K562 (cell line): ENCODE results near the gene TRIM26. TPM values are rescaled to one million over a fixed set of nuclear protein-coding genes. Genes with fewer than 3 reads are reported as not detected.

Experiments
- ATAC-seq: fragments of 200-7000 bp; cut with Tn5 transposase; 3 replicates; pipeline ENCODE4 v1.9.1; 2020; ENCODE audit warnings: moderate library complexity
- BruUV-seq: library from RNA; stranded (reverse); fragments of 400-500 nt; replicated peaks from 2 replicates; lab custom pipeline; 2021; lab: Mats Ljungman, UMichigan
- CTCF ChIA-PET: fragments of 300-600 bp; formaldehyde crosslinking; extraction: SDS; loops from one replicate; lab custom pipeline; 2021; ENCODE audit warnings: low intra/inter-chr PET ratio; lab: Yijun Ruan, JAX
- POLR2A ChIA-PET: fragments of 300-600, 350-650 bp; sonication (Branson Sonifier 250); formaldehyde crosslinking; extraction: SDS; loops from one replicate; lab custom pipeline; 2021; ENCODE audit warnings: antibody characterized with exemption, inconsistent platforms; lab: Yijun Ruan, JAX
- DNase-seq, 4 experiments: peaks; one replicate each; pipeline versions ENCODE4 v3.0.0 to v3.0.0-alpha.2; 2011 to 2018; ENCODE audit warnings: low spot score in 3 of 4, mixed read lengths in 3 of 4; ENCODE audit errors: extremely low read depth in 1 of 4
- FAIRE-seq: peaks from 2 replicates; lab custom pipeline; 2011; peaks lifted over from hg19 to GRCh38; lab: Jason Lieb, UNC
- H2AFZ ChIP-seq: 2 replicates; pipeline ENCODE4 v1.6.0; 2011; ENCODE audit warnings: low read depth, low read length, control low read depth, inconsistent platforms
- H3K27ac ChIP-seq: fragments of 200-600 bp; 3 replicates; pipeline ENCODE4 v1.8.0; 2011; ENCODE audit warnings: low read depth, mild to moderate bottlenecking, control low read depth, inconsistent platforms, low read length, moderate library complexity, mixed read lengths; ENCODE audit errors: extremely low read depth
- H3K27me3 ChIP-seq, 2 experiments: fragments of 300-600 bp in 1 of 2; 2 replicates in 1 of 2; 3 replicates in 1 of 2; pipeline versions ENCODE4 v1.6.0 to v1.8.0; 2011; ENCODE audit warnings: inconsistent platforms in 2 of 2, low read length in 2 of 2, mild to moderate bottlenecking in 1 of 2, mixed read lengths in 1 of 2, moderate library complexity in 1 of 2; ENCODE audit not compliant: control insufficient read depth in 2 of 2, insufficient read depth in 2 of 2
- H3K36me3 ChIP-seq: fragments of 300-600 bp; 3 replicates; pipeline ENCODE4 v1.8.0; 2011; ENCODE audit warnings: mild to moderate bottlenecking, low read length, inconsistent platforms; ENCODE audit not compliant: control insufficient read depth, insufficient read depth
- H3K4me1 ChIP-seq, 2 experiments: fragments of 200-600 bp in 1 of 2; replicated peaks in 1 of 2; 2 replicates in 1 of 2; 3 replicates in 1 of 2; pipeline versions ENCODE4 v1.5.1 to v1.8.0; 2011; ENCODE audit warnings: inconsistent platforms in 2 of 2, low read length in 2 of 2, mild to moderate bottlenecking in 1 of 2, mixed read lengths in 1 of 2, moderate library complexity in 1 of 2; ENCODE audit not compliant: control insufficient read depth in 2 of 2, insufficient read depth in 2 of 2
- H3K4me2 ChIP-seq: 2 replicates; pipeline ENCODE4 v1.6.1; 2011; ENCODE audit warnings: low read length, control low read depth, inconsistent platforms, mixed read lengths; ENCODE audit not compliant: insufficient read depth
- H3K4me3 ChIP-seq: fragments of 200-600 bp; sonication (generic), shearing (Covaris generic); 2 replicates; pipeline ENCODE4 v1.5.1; 2016; ENCODE audit warnings: control low read depth, inconsistent platforms
- H3K79me2 ChIP-seq: fragments of 200-600 bp; 3 replicates; pipeline ENCODE4 v1.8.0; 2011; ENCODE audit warnings: low read length, inconsistent platforms; ENCODE audit not compliant: control insufficient read depth, insufficient read depth
- H3K9ac ChIP-seq, 2 experiments: 2 replicates each; pipeline versions ENCODE4 v1.6.0 to v1.6.1; 2011; ENCODE audit warnings: low read depth in 2 of 2, low read length in 2 of 2, control low read depth in 1 of 2, inconsistent platforms in 1 of 2, mild to moderate bottlenecking in 1 of 2, mixed read lengths in 1 of 2; ENCODE audit not compliant: insufficient read depth in 1 of 2
- H3K9me1 ChIP-seq: one replicate; pipeline ENCODE4 v1.6.0; 2011; ENCODE audit warnings: inconsistent platforms, mild to moderate bottlenecking, low read length, moderate library complexity; ENCODE audit not compliant: control insufficient read depth, insufficient read depth
- H3K9me3 ChIP-seq: replicated peaks from 2 replicates; pipeline ENCODE4 v1.5.1; 2011; ENCODE audit warnings: low read depth, low read length, inconsistent platforms; ENCODE audit not compliant: control insufficient read depth, insufficient read depth
- H4K20me1 ChIP-seq: replicated peaks from 2 replicates; pipeline ENCODE4 v1.6.1; 2011; ENCODE audit warnings: low read length, inconsistent platforms, mixed read lengths; ENCODE audit not compliant: control insufficient read depth, insufficient read depth
- ATF2 ChIP-seq: sonication (generic); formaldehyde crosslinking; IDR thresholded peaks from 2 replicates; pipeline ENCODE4 v1.8.1; 2022; ENCODE audit warnings: missing genetic modification reagents
- ATF7 ChIP-seq: fragments of 450-650 bp; IDR thresholded peaks from 2 replicates; pipeline ENCODE4 v1.7.1; 2014; ENCODE audit warnings: mild to moderate bottlenecking, moderate library complexity
- CREB1 ChIP-seq, 2 experiments: sonication (generic) in 1 of 2; formaldehyde crosslinking in 1 of 2; IDR thresholded peaks; 2 replicates each; pipeline versions ENCODE4 v1.6.1 to v1.8.0; 2012 to 2022; ENCODE audit warnings: inconsistent platforms in 1 of 2, mild to moderate bottlenecking in 1 of 2, missing genetic modification reagents in 1 of 2, moderate library complexity in 1 of 2
- CREM ChIP-seq: IDR thresholded peaks from 2 replicates; pipeline ENCODE4 v1.6.1; 2014; ENCODE audit warnings: antibody characterized with exemption, low read depth
- HDAC8 ChIP-seq: fragments of 450-650 bp; IDR thresholded peaks from 2 replicates; pipeline ENCODE4 v1.6.1; 2016; ENCODE audit warnings: mild to moderate bottlenecking, missing genetic modification characterization, moderate library complexity, missing compliant biosample characterization
- POLR2AphosphoS5 ChIP-seq: IDR thresholded peaks from 2 replicates; pipeline ENCODE4 v1.6.1; 2011; ENCODE audit warnings: mild to moderate bottlenecking, low read depth, low read length, moderate library complexity; ENCODE audit not compliant: control insufficient read depth, insufficient read depth
- SRSF7 ChIP-seq: fragments of 200-400 bp; formaldehyde crosslinking; optimal IDR thresholded peaks from 2 replicates; pipeline ENCODE3; 2017; ENCODE audit warnings: mild to moderate bottlenecking, low read depth, low read length
- ZNF217 ChIP-seq: sonication (generic); formaldehyde crosslinking; IDR thresholded peaks from 2 replicates; pipeline ENCODE4 v1.8.0; 2022; ENCODE audit warnings: mild to moderate bottlenecking, missing genetic modification reagents
- ZNF77 ChIP-seq: fragments of 250-450 bp; sonication (Bioruptor Pico); IDR thresholded peaks from 2 replicates; pipeline ENCODE4 v1.5.0; 2020
- ZNF830 ChIP-seq: fragments of 250-450 bp; sonication (Bioruptor Pico); IDR thresholded peaks from 2 replicates; pipeline ENCODE4 v1.5.0; 2021; ENCODE audit warnings: mild to moderate bottlenecking
- WGBS: fragments of 100-300 bp; shearing (Covaris generic); methylation state at CpG from one replicate; pipeline ENCODE4 v1.1.6; 2016; ENCODE audit warnings: low coverage, mixed read lengths; ENCODE audit not compliant: insufficient coverage; ENCODE audit errors: missing lambda C conversion rate; 5-methylcytosine and 5-hydroxymethylcytosine counted together
- in situ Hi-C: fragments of 300-500 bp; cut with MboI; formaldehyde crosslinking; loops from 4 replicates; pipeline ENCODE4 v1.15.0; 2018; ENCODE audit warnings: inconsistent platforms, mixed read lengths
- intact Hi-C: fragments of 100-400 bp; cut with micrococcal nuclease; formaldehyde crosslinking; loops from 2 replicates; pipeline ENCODE4 v1.14.2; 2022
- polyA plus RNA-seq, 8 experiments: library from polyadenylated mRNA; depleted of rRNA in 4 of 8; stranded (reverse) in 5 of 8; unstranded in 3 of 8; fragments of >200 nt; fragmentation: Nextera tagmentation in 2 of 8; fragmentation: Illumina TruSeq in 1 of 8; extraction: Ambion mirVana in 2 of 8; extraction: Trizol in 1 of 8; gene quantifications; 2 replicates each; pipeline versions ENCODE4 v1.2.1 to v1.2.3, GENCODE V29; 2011 to 2014; ENCODE audit warnings: inconsistent platforms in 1 of 8, missing spikeins in 1 of 8
- total RNA-seq, 7 experiments: library from RNA; depleted of rRNA in 6 of 7; stranded (reverse); fragments of >200 nt in 6 of 7; fragmentation: Illumina TruSeq in 2 of 7; extraction: Trizol in 2 of 7; gene quantifications; 2 replicates each; pipeline versions ENCODE4 v1.2.1 to v1.2.3, GENCODE V29; 2011 to 2021; ENCODE audit warnings: low replicate concordance in 1 of 7
- TF ChIP-seq, protein P1 (sequence below), 2 experiments: fragments of 450-650 bp in 1 of 2; sonication (generic) in 1 of 2; formaldehyde crosslinking in 1 of 2; IDR thresholded peaks in 1 of 2; conservative IDR thresholded peaks in 1 of 2; 2 replicates each; pipeline versions ENCODE4 v1.6.1 to v1.8.1; 2016 to 2023; ENCODE audit warnings: mild to moderate bottlenecking in 2 of 2, moderate library complexity in 2 of 2, inconsistent platforms in 1 of 2, missing genetic modification reagents in 1 of 2

TRIM26 gene
- total and polyA plus RNA-seq, 9 of the 15 experiments (the other 6 are each of a cell fraction or from before 2014, with no cell fraction given) = 0.80 to 5.0 (median 2.8) TPM

DNA sequence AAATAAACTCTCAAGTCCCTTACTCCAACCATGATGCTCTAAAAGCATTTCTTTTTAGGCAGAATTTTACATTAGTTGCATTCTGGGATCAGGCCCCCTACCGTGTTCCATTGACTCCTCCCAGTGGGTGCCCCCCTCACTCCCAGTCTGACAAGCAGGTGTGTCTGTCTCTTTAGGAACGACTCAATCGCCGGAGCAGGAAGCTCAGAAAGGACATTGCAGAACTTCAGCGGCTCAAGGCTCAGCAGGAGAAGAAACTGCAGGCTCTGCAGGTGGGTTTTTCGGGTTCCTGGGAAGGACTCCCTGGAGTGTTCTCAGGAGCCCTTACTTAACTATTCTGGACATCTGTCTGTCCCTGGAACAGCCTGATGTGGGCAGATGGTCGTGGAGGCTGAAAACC is 67.4 kb downstream of the TRIM26 start (continued):
- TF ChIP-seq HDAC8 (tag) = no peak
- TF ChIP-seq ZNF830 (CRISPR knock-in tag) = no peak
- no peak for TF ChIP-seq POLR2AphosphoS5

DNA sequence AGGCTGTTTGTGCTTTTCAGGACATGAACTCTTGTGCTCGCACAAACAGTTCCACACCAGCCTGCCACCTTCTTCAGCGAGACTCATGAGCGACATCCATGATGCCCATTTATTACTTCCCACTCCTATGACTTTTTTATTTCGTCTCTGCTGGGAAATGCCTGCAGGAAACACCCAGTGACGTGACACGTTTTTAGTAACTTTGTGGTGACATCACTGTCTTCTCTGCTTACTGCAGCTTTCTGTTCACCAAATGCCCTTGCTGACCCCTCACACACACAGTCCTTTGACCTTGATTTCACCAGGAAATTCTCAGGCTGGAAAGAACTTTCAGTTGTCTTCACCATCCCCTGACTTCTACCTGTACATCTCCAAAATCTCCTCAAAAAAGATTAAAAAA is 68.4 kb downstream of the TRIM26 start:
- Histone ChIP-seq H3K9me3 (no peaks in the 10 kb centered on the region), H3K4me3 (no peak overlapping the region), H3K27me3 (peaks cover 5 to 30% of the 10 kb centered on the region in 2 experiments), H3K79me2 (no peaks in the 10 kb centered on the region), H3K9me1 (no peaks in the 10 kb centered on the region), H3K4me2 (no peak overlapping the region), H3K36me3 (no peaks in the 10 kb centered on the region), H3K9ac (no peak overlapping the region), H3K27ac (no peak overlapping the region), H4K20me1 (no peaks in the 10 kb centered on the region), H3K4me1 (no peaks in the 10 kb centered on the region), H2AFZ (peak overlapping the region; percentile 21; the same call in 1 of the 2 replicates)
- no peak for FAIRE-seq
- CTCF ChIA-PET = no interaction called here
- intact Hi-C loops = no loop called here
- DNase-seq = no peak
- TF ChIP-seq SRSF7 (no peak), CREB1 (IDR thresholded peaks at IDR 0.05) (no peak), CREB1 (CRISPR knock-in tag; IDR thresholded peaks at IDR 0.05) (0 out of 2 replicates have a peak, but pooled peaks have one; percentile 22), ZNF217 (CRISPR knock-in tag) (no peak), ATF2 (CRISPR knock-in tag) (no peak), ZNF77 (CRISPR knock-in tag) (no peak), ATF7 (0 out of 2 replicates have a peak, but pooled peaks have one; percentile 24), CREM (peak; percentile 43; the same call in 1 of the 2 replicates)
- TF ChIP-seq, protein P1, sequence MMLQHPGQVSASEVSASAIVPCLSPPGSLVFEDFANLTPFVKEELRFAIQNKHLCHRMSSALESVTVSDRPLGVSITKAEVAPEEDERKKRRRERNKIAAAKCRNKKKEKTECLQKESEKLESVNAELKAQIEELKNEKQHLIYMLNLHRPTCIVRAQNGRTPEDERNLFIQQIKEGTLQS (IDR thresholded peaks at IDR 0.05) = 0 out of 2 replicates have a peak, but pooled peaks have one; percentile 25
- TF ChIP-seq, protein P1 (CRISPR knock-in tag; conservative IDR thresholded peaks at IDR 0.05) = no peak
- no peak for ATAC-seq
- no TSS peak for BruUV-seq
- 2% methylated on average over 6 of the region's 6 CpGs for WGBS
- in situ Hi-C loops = no loop called here
- POLR2A ChIA-PET = interaction anchor here (0.5 kb wide), 1 partner anchor 472 kb away, joined by 3 read pairs; no protein-coding TSS in a partner anchor
